AG04450 (cell line): ENCODE data around the gene POT1. TPM values are rescaled to one million over a fixed set of nuclear protein-coding genes. Genes with fewer than 3 reads are reported as not detected.

Experiments
- CTCF ChIA-PET: fragments of 300-600, 350-600 bp; formaldehyde crosslinking; extraction: SDS; loops from one replicate; lab custom pipeline; 2022; ENCODE audit warnings: antibody characterized with exemption, inconsistent platforms; lab: Charles Lee
- POLR2A ChIA-PET: fragments of 350-600 bp; formaldehyde crosslinking; extraction: SDS; loops from one replicate; lab custom pipeline; 2021; ENCODE audit warnings: antibody characterized with exemption, inconsistent platforms; lab: Yijun Ruan, JAX
- DNase-seq: peaks from one replicate; pipeline ENCODE4 v3.0.0-alpha.2; 2011; ENCODE audit warnings: low read depth, low spot score
- H3K27ac ChIP-seq: one replicate; pipeline ENCODE4 v1.5.1; 2012; ENCODE audit warnings: low read depth, low read length, control low read depth
- H3K27me3 ChIP-seq: one replicate; pipeline ENCODE4 v1.6.0; 2012; ENCODE audit warnings: low read length; ENCODE audit not compliant: control insufficient read depth, insufficient read depth
- H3K4me3 ChIP-seq: 2 replicates; pipeline ENCODE4 v1.5.1; 2011; ENCODE audit warnings: mild to moderate bottlenecking, low read depth, low read length, control low read depth
- H3K9me3 ChIP-seq: 2 replicates; pipeline ENCODE4 v1.5.1; 2012; ENCODE audit warnings: low read length; ENCODE audit not compliant: control insufficient read depth, insufficient read depth
- CTCF ChIP-seq: IDR thresholded peaks from 2 replicates; pipeline ENCODE4 v1.5.1; 2011; ENCODE audit warnings: low read depth, low read length, control low read depth, inconsistent platforms
- polyA plus RNA-seq: library from polyadenylated mRNA; depleted of rRNA; stranded (reverse); fragments of >200 nt; gene quantifications from 2 replicates; pipeline ENCODE4 v1.2.3, GENCODE V29; 2011

Gene POT1
- polyA plus RNA-seq, 1 experiment = 36.5 TPM

GRCh38 chr7:124813994-124814798 is 115.4 kb downstream of the POT1 start:
- CTCF ChIA-PET = interaction anchor here (0.7 to 1.0 kb wide), 2 partner anchors 644 to 713 kb away, joined by 3 to 4 read pairs; no protein-coding TSS in a partner anchor
- POLR2A ChIA-PET = no interaction called here
- DNase-seq = no peak
- no peak overlapping the region for H3K27ac ChIP-seq
- no peaks in the 10 kb centered on the region for H3K27me3 ChIP-seq
- H3K4me3 ChIP-seq = no peak overlapping the region
- H3K9me3 ChIP-seq = no peaks in the 10 kb centered on the region
- no peak for TF ChIP-seq CTCF

- no peak overlapping the region for H3K27ac ChIP-seq
- H3K9me3 ChIP-seq = no peaks in the 10 kb centered on the region
- DNase-seq = no peak
- CTCF ChIA-PET = interaction anchor here (0.7 kb wide), 1 partner anchor 660 kb away, joined by 3 read pairs; no protein-coding TSS in a partner anchor
- H3K4me3 ChIP-seq = no peak overlapping the region
- H3K27me3 ChIP-seq = no peaks in the 10 kb centered on the region
- TF ChIP-seq CTCF = no peak
- POLR2A ChIA-PET = no interaction called here
Observed at GRCh38 chr7:124812764-124813163, 116.9 kb downstream of the POT1 start.

- no peak overlapping the region for H3K4me3 ChIP-seq
- CTCF ChIA-PET = no interaction called here
- no peak for TF ChIP-seq CTCF
Observed at GRCh38 chr7:124811341-124811740, 118.3 kb downstream of the POT1 start.

GRCh38 chr7:124810605-124811004 is 119.0 kb downstream of the POT1 start:
- H3K27me3 ChIP-seq = no peaks in the 10 kb centered on the region
- no peak overlapping the region for H3K27ac ChIP-seq
- DNase-seq = no peak
- TF ChIP-seq CTCF = no peak
- CTCF ChIA-PET = no interaction called here
- POLR2A ChIA-PET = no interaction called here
- H3K4me3 ChIP-seq = no peak overlapping the region
- H3K9me3 ChIP-seq = no peaks in the 10 kb centered on the region

More at GRCh38 chr7:124811341-124811740, 118.3 kb downstream of the POT1 start:
- Histone ChIP-seq H3K27me3 (no peaks in the 10 kb centered on the region), H3K9me3 (no peaks in the 10 kb centered on the region), H3K27ac (no peak overlapping the region)
- POLR2A ChIA-PET = no interaction called here
- DNase-seq = no peak

GRCh38 chr7:124808206-124808605 is 121.4 kb downstream of the POT1 start:
- no peaks in the 10 kb centered on the region for H3K27me3 ChIP-seq
- TF ChIP-seq CTCF = no peak
- H3K27ac ChIP-seq = no peak overlapping the region
- no peaks in the 10 kb centered on the region for H3K9me3 ChIP-seq
- CTCF ChIA-PET = interaction anchor here (1.0 kb wide), 1 partner anchor 653 kb away, joined by 3 read pairs; no protein-coding TSS in a partner anchor
- POLR2A ChIA-PET = no interaction called here
- DNase-seq = no peak
- no peak overlapping the region for H3K4me3 ChIP-seq
